HG03575 (cell line): ENCODE measurements around the gene ZNF514.
A peak's percentile ranks its signal among the peaks of the same experiment; 100 is the strongest.
"Not testable (repeated sequence)": the region's sequence is repeated elsewhere in the genome, so short reads cannot be mapped to it uniquely, and the experiment has no call there.

Experiments used
- ATAC-seq: cut with Tn5 transposase; IDR thresholded peaks from one replicate; pipeline ENCODE4 v1.9.1; 2021; ENCODE audit not compliant: unreplicated experiment, insufficient number of reproducible peaks, low FRiP score; ENCODE audit errors: extremely low read depth

Gene ZNF514

DNA sequence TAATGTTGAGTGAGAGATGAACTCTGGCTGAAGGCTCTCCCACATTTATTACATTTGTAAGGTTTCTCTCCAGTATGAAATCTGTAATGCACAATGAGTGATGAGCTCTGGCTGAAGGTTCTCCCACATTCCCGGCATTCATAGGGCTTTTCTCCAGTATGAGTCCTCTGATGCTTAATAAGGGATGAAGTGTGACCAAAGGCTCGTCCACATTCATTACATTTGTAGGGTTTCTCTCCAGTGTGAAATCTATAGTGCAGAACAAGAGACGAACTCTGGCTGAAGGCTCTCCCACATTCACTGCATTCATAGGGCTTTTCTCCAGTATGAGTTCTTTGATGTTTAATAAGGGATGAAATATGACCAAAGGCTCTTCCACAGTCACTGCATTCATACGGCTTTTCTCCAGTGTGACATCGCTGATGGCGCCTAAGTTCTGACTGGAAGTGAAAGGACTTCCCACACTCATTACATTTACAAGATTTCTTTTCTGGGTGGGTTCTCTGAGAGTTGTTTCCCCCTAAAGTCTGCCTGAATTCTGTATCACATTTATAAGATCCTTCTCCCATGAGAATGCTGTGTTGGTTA is 10.2 kb downstream of the ZNF514 start:
- ATAC-seq = no peak

DNA sequence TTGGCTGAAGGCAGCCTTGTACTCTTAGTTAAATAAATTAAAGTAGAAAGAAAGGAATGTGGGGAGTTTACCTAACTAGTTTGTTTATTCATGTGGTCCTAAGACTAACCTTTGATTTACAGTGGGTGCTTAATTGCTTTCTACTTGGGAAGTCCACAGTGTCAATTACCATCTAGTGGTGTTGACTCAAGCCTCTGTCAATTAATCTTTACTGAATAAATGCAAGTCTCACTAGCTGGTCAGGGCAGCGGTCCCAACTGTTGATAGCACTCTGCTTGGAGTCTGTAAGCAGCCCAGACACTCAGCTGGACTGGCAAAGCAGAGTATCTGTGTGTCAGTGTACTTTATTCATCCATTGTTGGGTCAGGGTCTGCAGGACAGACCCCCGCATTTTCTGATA is 15.8 kb downstream of the ZNF514 start:
- ATAC-seq = no peak

GRCh38 chr2:95138702-95139101 is 20.9 kb downstream of the ZNF514 start:
- ATAC-seq = no peak

- ATAC-seq = peak; percentile 16
These were observed 37.5 kb downstream of the ZNF514 start for GRCh38 chr2:95122197-95122551.

DNA sequence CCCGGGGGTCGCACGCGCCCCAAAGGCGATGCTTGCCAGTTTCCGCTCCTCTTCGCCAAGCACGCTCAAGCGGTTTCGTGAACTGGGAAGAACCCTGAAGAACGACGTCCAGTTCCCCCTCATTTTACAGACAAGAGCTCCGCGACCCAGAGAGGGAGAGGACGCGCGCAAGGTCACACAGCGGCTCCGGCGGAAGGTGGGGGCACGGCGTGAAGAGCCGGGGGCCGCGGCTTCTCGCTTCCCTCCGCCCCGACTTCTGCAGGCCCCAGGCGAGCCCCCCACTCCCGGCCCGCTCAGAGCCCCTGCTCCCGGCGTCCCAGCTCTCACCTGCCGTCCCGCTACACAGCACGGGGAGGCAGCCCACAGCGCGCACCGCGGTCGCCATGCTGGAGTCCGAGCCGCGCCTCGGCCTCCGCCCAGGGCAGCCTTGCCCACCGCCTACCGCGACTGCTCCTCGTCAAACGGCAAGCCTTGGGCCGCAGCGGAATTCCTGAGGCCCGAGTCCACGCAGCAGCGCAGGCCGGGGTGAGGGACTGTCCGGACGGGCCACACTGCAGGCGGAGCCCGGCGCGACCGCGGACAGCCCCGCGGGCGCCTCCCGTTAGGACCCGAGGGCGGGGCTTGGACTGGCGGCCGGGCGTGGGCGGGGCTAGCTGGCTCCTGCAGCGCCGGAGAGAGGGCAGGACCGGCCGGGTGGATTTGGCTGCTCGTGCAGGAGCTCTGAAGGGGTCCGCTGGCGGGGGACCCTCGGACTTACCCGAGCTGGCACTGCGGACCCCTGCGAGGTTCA is 38.0 kb downstream of the ZNF514 start, which contains the start of gene MRPS5:
Gene MRPS5 (minus strand): TSS at position 402 of the 790 bp plus-strand sequence. CDS start 17 bp downstream, at position 385.
- peak; percentile 51 for ATAC-seq

GRCh38 chr2:95121093-95121406 is 38.6 kb downstream of the ZNF514 start:
- no peak for ATAC-seq

GRCh38 chr2:95115418-95115817 is 44.2 kb downstream of the ZNF514 start:
- ATAC-seq = peak; percentile 58

- no peak for ATAC-seq
These were observed 46.2 kb downstream of the ZNF514 start for GRCh38 chr2:95113464-95113863.

- no peak for ATAC-seq
These were observed 49.3 kb downstream of the ZNF514 start for GRCh38 chr2:95110395-95110794.

GRCh38 chr2:95109260-95109659 is 50.4 kb downstream of the ZNF514 start:
- no peak for ATAC-seq

DNA sequence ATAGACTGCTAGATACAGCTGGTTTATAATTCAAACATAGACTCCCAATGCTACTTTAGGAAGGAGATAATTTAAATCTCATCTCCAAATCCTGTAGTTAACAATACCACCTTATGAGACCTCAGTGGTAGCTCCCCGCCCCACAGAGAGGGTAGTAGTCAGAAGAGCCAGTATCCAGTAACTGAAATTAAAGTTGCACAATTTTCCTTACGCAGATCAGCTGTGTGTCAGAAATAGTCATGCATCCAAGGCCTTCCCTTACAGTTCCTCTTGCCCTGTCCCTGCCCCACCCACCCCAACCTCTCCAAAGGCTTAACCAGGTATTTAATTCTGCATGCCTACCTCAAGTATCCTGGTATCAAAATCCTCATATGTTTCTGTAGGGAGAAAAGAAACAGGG is 53.6 kb downstream of the ZNF514 start:
- ATAC-seq = no peak

DNA sequence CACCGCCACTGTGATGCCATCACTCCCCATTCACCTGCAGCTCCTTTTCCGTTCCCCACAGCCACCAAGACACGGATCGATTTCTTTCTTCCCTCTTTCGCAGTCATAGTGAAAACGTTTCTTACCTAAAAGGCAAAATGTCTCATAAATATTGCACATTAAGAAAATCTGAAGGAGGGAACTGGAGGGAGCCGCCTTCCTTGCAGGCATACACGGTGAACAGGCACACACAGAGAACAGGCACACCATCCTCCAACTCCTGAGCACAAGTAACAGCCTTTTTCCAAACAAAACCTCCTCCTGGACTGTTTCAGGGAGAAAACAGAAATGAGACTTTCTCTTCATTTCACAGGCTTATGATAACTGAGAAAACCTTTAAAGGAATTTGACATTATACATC is 55.0 kb downstream of the ZNF514 start:
- ATAC-seq = no peak

DNA sequence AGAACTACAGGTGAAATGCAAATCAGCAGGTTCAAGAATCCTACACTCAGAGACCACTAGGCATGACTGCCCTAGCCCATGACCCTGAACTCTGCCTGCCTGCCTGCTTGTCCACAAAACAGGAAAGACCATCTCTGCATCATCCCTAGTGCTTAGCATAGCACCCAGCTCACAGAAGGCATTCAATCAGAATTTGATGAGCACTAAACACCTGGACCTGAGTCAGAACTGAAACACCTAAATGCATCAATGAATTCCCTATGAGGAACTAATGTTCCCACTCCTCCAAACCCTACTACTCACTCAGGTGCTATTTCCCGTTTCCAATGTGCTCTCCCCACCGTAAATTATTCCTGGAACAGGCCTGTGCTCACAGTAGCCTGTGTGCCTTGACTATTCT is 59.7 kb downstream of the ZNF514 start:
- ATAC-seq = no peak

- ATAC-seq = not testable (repeated sequence)
These were observed 61.4 kb downstream of the ZNF514 start for GRCh38 chr2:95098273-95098672.
